Muscle of leg (tissue), 11 donors: ENCODE results near the gene TRIM72. TPM values are rescaled to one million over a fixed set of nuclear protein-coding genes. Genes with fewer than 3 reads are reported as not detected.
A peak's percentile ranks its signal among the peaks of the same experiment; 100 is the strongest.

Experiments
- DNase-seq: peaks from one replicate; pipeline ENCODE4 v3.0.0; 2013
- H3K27ac ChIP-seq: one replicate; pipeline ENCODE4 v1.5.1; 2013; ENCODE audit warnings: mild to moderate bottlenecking, low read length, control low read depth
- H3K27me3 ChIP-seq: one replicate; pipeline ENCODE4 v1.6.1; 2013; ENCODE audit warnings: low read length; ENCODE audit not compliant: control insufficient read depth, insufficient read depth
- H3K36me3 ChIP-seq: one replicate; pipeline ENCODE4 v1.6.1; 2013; ENCODE audit warnings: low read length; ENCODE audit not compliant: control insufficient read depth, insufficient read depth
- H3K4me1 ChIP-seq: one replicate; pipeline ENCODE4 v1.6.1; 2013; ENCODE audit warnings: low read length; ENCODE audit not compliant: control insufficient read depth, insufficient read depth
- H3K4me3 ChIP-seq: one replicate; pipeline ENCODE4 v1.5.1; 2013; ENCODE audit warnings: low read length, control low read depth
- H3K9me3 ChIP-seq: replicated peaks from 2 replicates; pipeline ENCODE4 v1.6.1; 2013; ENCODE audit warnings: low read depth, low read length; ENCODE audit not compliant: control insufficient read depth
- WGBS: methylation state at CpG from one replicate; pipeline ENCODE4 v1.1.5; 2013; ENCODE audit warnings: missing lambda C conversion rate; ENCODE audit not compliant: insufficient coverage; 5-methylcytosine and 5-hydroxymethylcytosine counted together
- polyA plus RNA-seq, 8 donors: library from polyadenylated mRNA; unstranded; fragments of 120-200 nt; gene quantifications; one replicate each; pipeline versions ENCODE4 v1.2.1 to v1.2.3, GENCODE V29; 2013; ENCODE audit warnings: inconsistent platforms in 1 of 8, low replicate concordance in 1 of 8; ENCODE audit not compliant: insufficient read length in 8 of 8, insufficient read depth in 1 of 8
- total RNA-seq: library from RNA; stranded (reverse); fragments of 120-200 nt; gene quantifications from one replicate; pipeline ENCODE4 v1.2.4, GENCODE V29; 2013

TRIM72 gene
- total and polyA plus RNA-seq, 9 donors = 47.7 to 83.0 (median 55.5) TPM

GRCh38 chr16:31214708-31215286, 878 bp downstream of the TRIM72 start:
- Histone ChIP-seq H3K9me3 (no peaks in the 10 kb centered on the region), H3K27ac (peak overlapping the region; percentile 94), H3K4me1 (peaks cover 30% of the 10 kb centered on the region), H3K4me3 (peak overlapping the region; percentile 65), H3K36me3 (peaks cover 18% of the 10 kb centered on the region), H3K27me3 (peaks cover 50% of the 10 kb centered on the region)
- peak; percentile 33 for DNase-seq
- WGBS = 1% methylated on average over 58 of the region's 58 CpGs

GRCh38 chr16:31215287-31216162, 1.6 kb downstream of the TRIM72 start:
- peak overlapping the region; percentile 94 for H3K27ac ChIP-seq
- peak; percentile 62 for DNase-seq
- peak overlapping the region; percentile 65 for H3K4me3 ChIP-seq
- H3K27me3 ChIP-seq = peaks cover 50% of the 10 kb centered on the region
- no peaks in the 10 kb centered on the region for H3K9me3 ChIP-seq
- H3K36me3 ChIP-seq = peaks cover 18% of the 10 kb centered on the region
- peaks cover 30% of the 10 kb centered on the region for H3K4me1 ChIP-seq
- WGBS = under 1% methylated on average over 63 of the region's 63 CpGs

- H3K9me3 ChIP-seq = no peaks in the 10 kb centered on the region
- H3K27me3 ChIP-seq = peaks cover 50% of the 10 kb centered on the region
- 11% methylated on average over 49 of the region's 52 CpGs for WGBS
- H3K4me1 ChIP-seq = peaks cover 30% of the 10 kb centered on the region
- peak within 1 kb of the TSS; percentile 65 for H3K4me3 ChIP-seq
- peak within 1 kb of the TSS; percentile 42 for H3K27ac ChIP-seq
- no peak for DNase-seq
- peaks cover 23% of the 10 kb centered on the region for H3K36me3 ChIP-seq
Observed at GRCh38 chr16:31216422-31217135, 2.7 kb downstream of the TRIM72 start, which contains the start of gene PYDC1. Gene PYDC1 (minus strand): TSS chr16:31217135. CDS start chr16:31217028, 107 bp downstream.

GRCh38 chr16:31217136-31217530, 3.2 kb downstream of the TRIM72 start:
- DNase-seq = no peak
- Histone ChIP-seq H3K4me1 (peaks cover 30% of the 10 kb centered on the region), H3K27me3 (peaks cover 50% of the 10 kb centered on the region), H3K9me3 (no peaks in the 10 kb centered on the region), H3K4me3 (no peak overlapping the region), H3K27ac (no peak overlapping the region), H3K36me3 (peaks cover 23% of the 10 kb centered on the region)
- WGBS = 30% methylated on average over 2 of the region's 4 CpGs

- Histone ChIP-seq H3K27me3 (peaks cover 42% of the 10 kb centered on the region), H3K9me3 (no peaks in the 10 kb centered on the region), H3K27ac (no peak overlapping the region), H3K36me3 (peaks cover 35% of the 10 kb centered on the region), H3K4me3 (no peak overlapping the region), H3K4me1 (peaks cover 20% of the 10 kb centered on the region)
- 89% methylated on average over 7 of the region's 15 CpGs for WGBS
- no peak for DNase-seq
Observed at GRCh38 chr16:31219154-31219741, 5.3 kb downstream of the TRIM72 start.

GRCh38 chr16:31221357-31222160, 7.6 kb downstream of the TRIM72 start:
- no peak for DNase-seq
- Histone ChIP-seq H3K4me1 (peaks cover 6% of the 10 kb centered on the region), H3K9me3 (no peaks in the 10 kb centered on the region), H3K27ac (no peak overlapping the region), H3K36me3 (peaks cover 49% of the 10 kb centered on the region), H3K4me3 (no peak overlapping the region), H3K27me3 (peaks cover 23% of the 10 kb centered on the region)
- WGBS = 79% methylated on average over 11 of the region's 12 CpGs

- no peaks in the 10 kb centered on the region for H3K9me3 ChIP-seq
- H3K27ac ChIP-seq = no peak overlapping the region
- H3K27me3 ChIP-seq = peaks cover 9% of the 10 kb centered on the region
- peaks cover 46% of the 10 kb centered on the region for H3K36me3 ChIP-seq
- 84% methylated on average over 5 of the region's 5 CpGs for WGBS
- no peaks in the 10 kb centered on the region for H3K4me1 ChIP-seq
- H3K4me3 ChIP-seq = no peak overlapping the region
- no peak for DNase-seq
Observed at GRCh38 chr16:31223044-31223443, 9.1 kb downstream of the TRIM72 start.

GRCh38 chr16:31224092-31224955, 10.4 kb downstream of the TRIM72 start:
- DNase-seq = no peak
- WGBS = 69% methylated on average over 79 of the region's 80 CpGs
- H3K4me3 ChIP-seq = no peak overlapping the region
- H3K9me3 ChIP-seq = no peaks in the 10 kb centered on the region
- H3K4me1 ChIP-seq = peaks cover 4% of the 10 kb centered on the region
- H3K36me3 ChIP-seq = peaks cover 42% of the 10 kb centered on the region
- H3K27ac ChIP-seq = no peak overlapping the region
- H3K27me3 ChIP-seq = peaks cover 2% of the 10 kb centered on the region

GRCh38 chr16:31225193-31225592, 11.3 kb downstream of the TRIM72 start:
- H3K4me3 ChIP-seq = no peak overlapping the region
- H3K4me1 ChIP-seq = peaks cover 5% of the 10 kb centered on the region
- no peaks in the 10 kb centered on the region for H3K9me3 ChIP-seq
- no peak for DNase-seq
- H3K36me3 ChIP-seq = peaks cover 40% of the 10 kb centered on the region
- no CpG with 5 or more reads among the region's 3 CpGs for WGBS
- no peaks in the 10 kb centered on the region for H3K27me3 ChIP-seq
- no peak overlapping the region for H3K27ac ChIP-seq
